HL-60 (cell line): ENCODE data around the gene AAK1.

Experiments used
- CTCF ChIP-seq: IDR thresholded peaks from one replicate; pipeline ENCODE4 v1.5.1; 2011; ENCODE audit warnings: low read length, control low read depth, inconsistent platforms; ENCODE audit not compliant: insufficient read depth
- POLR2AphosphoS5 ChIP-seq: IDR thresholded peaks from 2 replicates; pipeline ENCODE4 v1.6.1; 2012; ENCODE audit warnings: low read depth
- SPI1 ChIP-seq: IDR thresholded peaks from 2 replicates; pipeline ENCODE4 v1.6.1; 2012; ENCODE audit warnings: low read depth, mild to moderate bottlenecking, borderline replicate concordance
- TF ChIP-seq, protein P1 (sequence below): IDR thresholded peaks from 2 replicates; pipeline ENCODE4 v1.6.1; 2012; ENCODE audit warnings: low read depth; ENCODE audit not compliant: insufficient replicate concordance

GRCh38 chr2:69677914-69678313, 34.4 kb upstream of the AAK1 start:
- TF ChIP-seq CTCF = no peak
- TF ChIP-seq, protein P1, sequence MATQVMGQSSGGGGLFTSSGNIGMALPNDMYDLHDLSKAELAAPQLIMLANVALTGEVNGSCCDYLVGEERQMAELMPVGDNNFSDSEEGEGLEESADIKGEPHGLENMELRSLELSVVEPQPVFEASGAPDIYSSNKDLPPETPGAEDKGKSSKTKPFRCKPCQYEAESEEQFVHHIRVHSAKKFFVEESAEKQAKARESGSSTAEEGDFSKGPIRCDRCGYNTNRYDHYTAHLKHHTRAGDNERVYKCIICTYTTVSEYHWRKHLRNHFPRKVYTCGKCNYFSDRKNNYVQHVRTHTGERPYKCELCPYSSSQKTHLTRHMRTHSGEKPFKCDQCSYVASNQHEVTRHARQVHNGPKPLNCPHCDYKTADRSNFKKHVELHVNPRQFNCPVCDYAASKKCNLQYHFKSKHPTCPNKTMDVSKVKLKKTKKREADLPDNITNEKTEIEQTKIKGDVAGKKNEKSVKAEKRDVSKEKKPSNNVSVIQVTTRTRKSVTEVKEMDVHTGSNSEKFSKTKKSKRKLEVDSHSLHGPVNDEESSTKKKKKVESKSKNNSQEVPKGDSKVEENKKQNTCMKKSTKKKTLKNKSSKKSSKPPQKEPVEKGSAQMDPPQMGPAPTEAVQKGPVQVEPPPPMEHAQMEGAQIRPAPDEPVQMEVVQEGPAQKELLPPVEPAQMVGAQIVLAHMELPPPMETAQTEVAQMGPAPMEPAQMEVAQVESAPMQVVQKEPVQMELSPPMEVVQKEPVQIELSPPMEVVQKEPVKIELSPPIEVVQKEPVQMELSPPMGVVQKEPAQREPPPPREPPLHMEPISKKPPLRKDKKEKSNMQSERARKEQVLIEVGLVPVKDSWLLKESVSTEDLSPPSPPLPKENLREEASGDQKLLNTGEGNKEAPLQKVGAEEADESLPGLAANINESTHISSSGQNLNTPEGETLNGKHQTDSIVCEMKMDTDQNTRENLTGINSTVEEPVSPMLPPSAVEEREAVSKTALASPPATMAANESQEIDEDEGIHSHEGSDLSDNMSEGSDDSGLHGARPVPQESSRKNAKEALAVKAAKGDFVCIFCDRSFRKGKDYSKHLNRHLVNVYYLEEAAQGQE = no peak
- no peak for TF ChIP-seq POLR2AphosphoS5
- TF ChIP-seq SPI1 = no peak
